GM12874 (cell line): ENCODE results near the gene ZGRF1.

Experiments used
- TF ChIP-seq, protein P1 (sequence below): IDR thresholded peaks from 2 replicates; pipeline ENCODE4 v1.5.1; 2011; ENCODE audit warnings: low read depth, mild to moderate bottlenecking, control low read depth, low read length, moderate library complexity; ENCODE audit not compliant: insufficient read depth

Gene ZGRF1

GRCh38 chr4:112509243-112510141 lies 127.2 kb downstream of the ZGRF1 start:
- TF ChIP-seq, protein P1, sequence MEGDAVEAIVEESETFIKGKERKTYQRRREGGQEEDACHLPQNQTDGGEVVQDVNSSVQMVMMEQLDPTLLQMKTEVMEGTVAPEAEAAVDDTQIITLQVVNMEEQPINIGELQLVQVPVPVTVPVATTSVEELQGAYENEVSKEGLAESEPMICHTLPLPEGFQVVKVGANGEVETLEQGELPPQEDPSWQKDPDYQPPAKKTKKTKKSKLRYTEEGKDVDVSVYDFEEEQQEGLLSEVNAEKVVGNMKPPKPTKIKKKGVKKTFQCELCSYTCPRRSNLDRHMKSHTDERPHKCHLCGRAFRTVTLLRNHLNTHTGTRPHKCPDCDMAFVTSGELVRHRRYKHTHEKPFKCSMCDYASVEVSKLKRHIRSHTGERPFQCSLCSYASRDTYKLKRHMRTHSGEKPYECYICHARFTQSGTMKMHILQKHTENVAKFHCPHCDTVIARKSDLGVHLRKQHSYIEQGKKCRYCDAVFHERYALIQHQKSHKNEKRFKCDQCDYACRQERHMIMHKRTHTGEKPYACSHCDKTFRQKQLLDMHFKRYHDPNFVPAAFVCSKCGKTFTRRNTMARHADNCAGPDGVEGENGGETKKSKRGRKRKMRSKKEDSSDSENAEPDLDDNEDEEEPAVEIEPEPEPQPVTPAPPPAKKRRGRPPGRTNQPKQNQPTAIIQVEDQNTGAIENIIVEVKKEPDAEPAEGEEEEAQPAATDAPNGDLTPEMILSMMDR: no peak

GRCh38 chr4:112508356-112508755 lies 128.4 kb downstream of the ZGRF1 start:
- TF ChIP-seq, protein P1: no peak

- TF ChIP-seq, protein P1: no peak
Measured at GRCh38 chr4:112504807-112505206, 131.9 kb downstream of the ZGRF1 start.

DNA sequence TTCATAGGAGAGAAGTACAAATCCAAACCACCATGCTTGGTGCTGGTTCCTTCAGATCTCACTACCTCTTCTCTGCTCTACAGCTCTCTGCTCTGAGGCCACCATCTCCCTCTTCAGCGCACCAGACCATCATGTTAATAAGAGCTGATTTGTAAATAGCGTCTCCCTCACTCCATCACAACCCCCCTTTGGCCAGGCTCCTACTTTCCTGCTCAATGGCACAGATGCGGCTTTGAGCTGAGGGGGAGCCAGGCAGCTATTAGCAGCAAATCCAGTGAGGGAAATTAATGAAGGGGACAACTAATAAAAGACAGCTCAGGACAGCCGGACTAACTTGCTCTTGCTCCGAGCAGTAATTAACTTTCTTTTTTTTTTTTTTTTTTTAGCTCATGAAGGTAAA lies 133.8 kb downstream of the ZGRF1 start:
- TF ChIP-seq, protein P1: no peak

GRCh38 chr4:112492321-112492720 lies 144.4 kb downstream of the ZGRF1 start:
- TF ChIP-seq, protein P1: no peak
